HPDE6-E6E7 (cell line): ENCODE measurements around the gene VWCE.

Source experiments
- DNase-seq: peaks from one replicate; pipeline ENCODE4 v3.0.0; 2011; ENCODE audit warnings: missing footprints; ENCODE audit errors: extremely low spot score

VWCE gene

DNA sequence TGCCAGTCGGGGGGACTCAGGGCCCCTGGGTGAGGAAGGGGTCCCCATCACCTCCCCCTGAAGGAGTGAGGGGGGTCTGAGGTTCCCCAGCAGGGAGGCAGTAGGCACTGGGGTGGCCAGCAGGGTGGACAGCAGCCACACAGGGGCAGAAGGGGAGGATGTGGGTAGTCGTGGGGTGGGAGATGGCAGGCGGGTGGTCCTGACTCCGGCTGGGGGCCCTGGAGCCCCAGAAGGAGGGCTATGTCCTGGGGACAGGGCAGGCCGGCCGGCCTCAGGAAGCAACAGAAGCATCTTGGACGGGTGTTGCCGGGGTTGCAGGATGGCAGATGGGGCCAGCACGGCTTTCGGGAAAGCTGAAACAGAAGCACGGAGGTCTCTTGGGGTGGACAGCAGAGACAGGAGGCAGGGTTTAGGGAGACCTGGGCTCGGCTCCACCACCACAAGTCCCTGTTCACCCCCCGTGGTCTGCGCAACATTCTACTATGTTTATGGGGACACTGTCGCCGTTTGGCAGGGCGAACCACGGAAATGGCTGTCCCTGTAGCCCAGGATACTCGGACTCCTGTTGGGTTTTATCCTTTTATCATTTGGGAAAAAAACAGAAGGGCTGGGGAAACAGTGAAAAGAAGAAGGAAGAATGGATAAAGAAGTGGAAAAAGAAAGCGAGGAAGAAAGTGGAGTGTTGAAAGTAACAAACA lies 14.1 kb downstream of the VWCE start:
- DNase-seq: no peak

DNA sequence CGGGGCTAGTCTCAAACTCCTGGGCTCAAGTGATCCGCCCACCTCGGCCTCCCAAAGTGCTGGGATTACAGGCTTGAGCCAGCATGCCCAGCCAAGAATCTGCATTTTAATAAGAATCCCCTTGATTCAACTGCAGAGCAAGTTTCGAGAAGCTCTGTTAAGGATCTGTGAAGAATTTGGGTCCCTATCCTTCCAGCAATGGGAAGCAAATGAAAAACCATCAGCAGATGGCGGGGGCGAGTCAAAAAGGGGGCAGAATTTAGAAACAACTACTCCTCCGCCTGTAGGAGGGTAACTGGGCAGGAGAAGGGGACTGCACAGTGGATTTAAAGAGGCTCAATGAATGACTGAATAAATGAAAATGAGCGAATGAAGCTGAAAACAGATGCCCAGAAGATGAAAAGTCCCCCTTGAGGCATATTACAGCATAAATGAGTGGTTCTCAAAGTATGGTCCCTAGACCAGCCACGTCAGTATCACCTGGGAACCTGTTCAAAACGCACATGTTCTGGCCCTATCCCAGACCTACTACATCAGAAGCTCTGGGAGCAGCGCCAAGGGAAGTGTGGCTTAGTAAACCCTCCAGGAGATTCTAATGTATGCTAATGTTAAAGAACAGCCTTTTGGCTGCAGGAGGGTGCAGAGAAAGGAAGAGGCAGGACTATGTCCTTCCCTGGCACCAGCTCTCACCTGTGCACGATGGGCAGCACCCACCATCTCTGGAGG lies 15.0 kb downstream of the VWCE start:
- DNase-seq: peak; percentile 41

DNA sequence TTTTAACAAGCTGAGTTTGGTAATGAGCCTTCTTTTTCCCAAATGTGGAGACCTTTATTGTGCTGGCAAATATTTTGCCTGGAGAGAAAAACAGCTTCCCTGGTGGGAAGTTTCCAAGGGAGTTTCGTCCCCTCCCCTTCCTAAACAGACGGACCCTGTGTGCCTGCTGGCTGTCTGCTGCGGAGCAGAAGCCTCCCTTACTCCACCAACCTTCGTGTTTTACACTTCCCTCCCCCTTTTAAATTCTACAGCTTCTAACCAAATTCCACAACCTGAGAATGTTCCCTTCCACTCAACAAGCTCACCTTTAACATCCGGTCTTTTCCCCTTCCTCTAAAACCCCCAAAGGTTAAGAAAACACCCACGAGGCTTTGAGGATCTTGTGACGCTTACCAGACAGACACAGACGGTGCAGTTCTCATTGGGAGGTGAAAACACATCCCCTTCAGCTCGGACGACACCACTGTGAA lies 17.1 kb downstream of the VWCE start:
- no peak for DNase-seq

DNA sequence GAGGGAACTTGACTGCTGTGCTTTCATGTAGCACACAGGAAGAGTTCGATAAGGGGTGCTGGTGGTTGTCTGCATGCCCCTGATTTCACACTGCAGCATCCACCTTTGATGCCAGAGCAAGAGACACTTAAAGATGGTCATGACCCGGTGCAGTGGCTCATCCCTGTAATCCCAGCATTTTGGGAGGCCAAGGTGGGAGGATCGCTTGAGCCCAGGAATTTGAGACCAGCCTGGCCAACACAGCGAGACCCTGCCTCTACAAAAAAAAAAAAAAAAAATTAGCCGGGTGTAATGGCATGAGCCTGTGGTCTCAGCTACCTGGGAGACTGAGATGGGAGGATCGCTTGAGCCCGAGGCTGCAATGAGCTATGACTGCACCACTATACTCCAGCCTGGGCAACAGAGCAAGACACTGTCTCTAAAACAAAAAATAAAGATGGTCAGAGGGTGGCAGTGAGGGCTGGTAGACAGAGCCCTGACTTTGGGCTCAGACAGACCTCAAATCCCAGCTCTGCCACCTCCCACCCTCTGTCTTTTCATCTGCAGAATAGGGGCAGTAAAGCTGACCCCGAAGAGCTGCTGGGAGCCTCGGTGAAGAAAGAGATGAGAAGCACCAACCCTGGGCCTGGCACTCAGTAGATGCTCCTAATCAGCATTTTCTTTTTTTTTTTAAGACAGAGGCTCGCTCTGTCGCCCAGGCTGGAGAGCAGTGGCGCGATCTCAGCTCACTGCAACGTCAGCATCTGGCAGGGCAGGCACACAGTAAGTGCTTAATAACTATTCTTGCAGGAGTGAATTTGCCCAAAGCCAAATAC lies 17.7 kb downstream of the VWCE start:
- DNase-seq: no peak

DNA sequence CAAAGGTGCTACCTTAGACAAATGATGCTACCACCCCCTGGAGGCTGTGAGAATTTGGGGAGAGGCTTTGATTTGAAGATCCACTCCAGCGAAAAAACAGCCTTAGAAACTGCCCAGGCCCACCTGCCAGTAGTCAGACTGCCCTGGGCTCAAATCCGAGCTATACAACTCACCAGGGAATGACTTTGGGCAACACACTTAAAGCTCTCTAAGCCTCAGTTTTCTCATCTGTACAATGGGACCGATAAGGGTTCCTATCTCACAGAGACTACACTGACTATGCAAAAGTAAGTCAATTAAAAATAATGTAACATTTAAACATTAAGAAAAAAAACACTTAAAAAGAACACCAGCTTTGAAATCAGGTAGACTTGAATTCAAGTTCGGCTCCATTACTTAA lies 19.9 kb downstream of the VWCE start:
- DNase-seq: no peak

DNA sequence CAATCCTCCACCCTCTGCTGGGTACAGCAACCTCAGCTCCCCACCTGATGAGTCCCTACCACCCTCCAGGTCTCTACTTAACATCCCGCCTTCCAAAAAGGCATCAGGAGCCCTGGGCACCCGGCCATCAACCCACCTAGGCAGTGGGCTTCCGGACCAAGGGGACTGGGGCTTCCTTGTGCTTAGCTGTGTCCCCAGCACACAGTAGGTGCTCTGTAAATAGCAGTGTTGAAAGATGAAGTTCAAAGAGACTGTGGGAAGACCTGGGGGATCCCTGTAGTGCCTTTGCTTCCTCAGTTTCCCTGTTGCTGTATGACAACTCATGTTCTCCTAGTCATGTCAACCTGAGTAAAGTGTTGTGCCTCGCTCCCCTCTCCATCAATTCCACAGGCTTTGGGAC lies 21.0 kb downstream of the VWCE start:
- DNase-seq: no peak

DNA sequence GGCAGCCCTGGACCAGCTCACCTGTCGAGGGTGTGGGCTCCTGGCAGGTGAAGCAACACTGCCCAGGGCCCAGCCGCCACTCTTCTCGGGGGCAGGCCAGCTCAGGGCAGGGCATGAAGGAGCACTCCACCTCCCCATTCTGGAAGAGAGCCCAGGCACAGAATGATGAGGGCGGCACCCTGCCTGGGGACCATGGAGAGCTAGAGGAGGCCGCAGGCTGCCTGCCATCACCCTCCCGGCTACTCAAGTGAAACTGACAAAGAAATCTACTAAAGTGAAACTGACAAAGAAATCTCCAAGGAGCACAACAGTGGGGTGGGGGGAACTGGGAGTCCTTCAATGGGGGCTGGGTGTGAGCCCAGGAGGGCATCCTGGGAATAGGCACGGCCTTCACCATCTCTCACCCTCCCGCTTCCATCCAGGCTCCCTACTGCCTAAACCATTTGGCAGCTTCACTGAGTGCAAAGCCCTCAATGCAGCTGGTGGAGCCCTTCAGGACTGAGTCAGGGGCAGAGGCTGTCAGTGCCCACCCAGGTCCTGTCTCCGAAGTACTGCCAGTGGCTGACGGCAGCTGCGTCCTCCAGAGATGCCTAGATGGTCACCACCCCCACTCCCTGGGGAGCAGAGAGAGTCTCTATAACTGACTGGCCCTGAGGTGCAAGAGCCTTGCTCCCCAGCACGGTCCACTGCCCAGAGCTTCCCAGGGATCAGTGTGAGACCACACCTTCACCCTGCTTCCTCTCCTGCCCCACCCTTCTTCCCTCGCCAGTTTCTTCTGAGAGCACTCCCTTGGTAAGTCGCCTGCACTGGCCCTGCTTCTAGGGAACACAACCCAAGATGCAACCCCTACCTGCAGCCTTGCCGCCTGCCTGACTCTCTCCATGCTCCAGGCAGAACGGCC lies 21.7 kb downstream of the VWCE start:
- DNase-seq: peak; percentile 49

DNA sequence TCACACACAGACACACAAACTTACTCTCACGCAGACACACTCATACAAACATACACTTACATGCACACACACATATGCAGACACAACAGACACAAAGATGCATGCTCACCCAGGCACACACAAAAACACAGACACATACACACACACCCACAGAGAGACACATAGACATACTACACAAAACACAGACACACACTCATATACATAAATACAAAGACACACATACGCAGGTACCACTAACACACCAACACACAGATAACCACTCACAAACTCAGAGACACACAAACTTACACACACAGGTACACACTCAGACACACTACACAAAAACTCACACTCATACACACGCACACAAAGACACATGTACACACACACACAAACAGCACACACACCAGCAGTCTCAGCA lies 22.4 kb downstream of the VWCE start:
- no peak for DNase-seq

DNA sequence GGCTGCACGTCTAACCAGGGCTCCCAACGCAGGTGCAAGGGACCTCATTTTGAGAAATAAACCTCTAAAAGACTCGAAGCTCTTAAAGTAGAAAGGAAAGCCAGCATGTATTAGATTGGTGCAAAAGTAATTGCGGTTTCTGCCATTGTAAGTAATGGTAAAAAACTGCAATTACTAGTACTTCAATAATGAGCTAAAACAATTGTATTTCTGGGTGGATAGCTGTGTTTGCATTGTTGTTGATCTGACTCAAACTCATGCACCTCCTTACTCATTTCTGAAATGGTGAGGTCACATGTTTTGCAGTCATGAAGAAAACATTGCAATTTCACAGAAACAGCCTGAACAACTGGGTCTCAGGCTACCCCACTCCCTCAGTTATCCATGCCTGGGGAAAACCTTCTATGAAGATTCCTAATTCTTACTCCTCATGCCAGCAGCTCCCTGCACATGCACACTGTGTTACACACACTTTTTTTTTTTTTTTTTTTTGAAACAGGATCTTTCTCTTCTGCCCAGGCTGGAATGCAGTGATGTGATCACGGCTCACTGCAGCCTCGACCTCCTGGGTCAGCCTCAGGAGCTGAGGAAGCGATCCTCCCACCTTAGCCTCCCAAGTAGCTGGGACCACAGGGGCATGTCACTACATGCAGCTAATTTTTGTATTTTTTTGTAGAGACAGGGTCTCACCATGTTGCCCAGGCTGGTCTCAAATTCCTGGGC lies 24.6 kb downstream of the VWCE start:
- peak; percentile 52 for DNase-seq

DNA sequence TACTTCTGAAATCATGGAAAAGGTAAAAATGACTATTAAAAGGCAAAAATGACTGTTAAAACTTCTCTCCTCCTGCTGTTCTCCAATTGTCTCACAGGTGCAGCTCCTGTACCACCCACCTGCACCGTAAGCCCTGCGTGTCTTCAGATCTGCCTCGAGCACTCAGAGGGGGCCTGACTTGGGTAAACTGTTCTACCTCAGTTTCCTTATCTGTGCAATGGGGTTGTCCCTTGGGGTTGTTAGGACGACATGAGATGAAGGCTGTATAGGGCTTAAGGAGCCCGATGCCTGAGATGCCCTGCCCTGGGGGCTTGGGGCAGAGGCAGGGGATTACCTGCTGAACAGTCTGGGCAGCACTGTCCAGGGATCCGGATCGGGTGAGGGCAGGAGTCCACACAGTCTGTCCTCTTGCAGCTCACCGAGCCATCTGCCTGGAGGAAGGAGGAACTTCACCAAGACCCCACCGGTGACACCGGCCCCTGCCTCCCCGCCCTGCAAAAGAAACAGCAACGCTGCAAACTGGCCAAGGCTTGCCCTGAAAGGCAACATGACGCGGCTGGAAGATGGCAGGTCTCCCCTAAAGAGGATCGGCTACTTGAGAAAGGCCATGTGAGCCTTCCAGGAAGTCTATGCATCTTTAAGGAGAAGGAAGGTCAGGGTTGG lies 26.4 kb downstream of the VWCE start:
- no peak for DNase-seq

DNA sequence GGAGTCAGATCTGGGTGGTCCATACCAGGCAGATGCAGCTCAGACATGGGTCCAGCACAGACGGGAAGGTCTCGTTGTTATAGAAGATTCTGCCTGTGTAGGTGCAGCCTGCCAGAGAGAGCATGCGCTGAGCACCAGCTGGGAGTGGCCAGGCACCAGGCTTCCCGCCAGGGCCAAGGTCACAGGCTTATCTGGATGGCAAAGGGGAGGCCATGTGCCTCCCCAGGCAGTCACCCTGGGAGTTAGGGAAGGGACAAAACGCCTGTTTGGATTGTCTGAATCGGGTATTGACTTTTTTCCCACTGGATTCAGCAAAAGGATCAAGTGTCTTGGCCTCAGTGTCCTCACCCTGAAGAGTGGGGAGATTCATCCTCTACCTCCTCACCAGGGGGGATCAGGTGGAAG lies 27.7 kb downstream of the VWCE start:
- DNase-seq: no peak

DNA sequence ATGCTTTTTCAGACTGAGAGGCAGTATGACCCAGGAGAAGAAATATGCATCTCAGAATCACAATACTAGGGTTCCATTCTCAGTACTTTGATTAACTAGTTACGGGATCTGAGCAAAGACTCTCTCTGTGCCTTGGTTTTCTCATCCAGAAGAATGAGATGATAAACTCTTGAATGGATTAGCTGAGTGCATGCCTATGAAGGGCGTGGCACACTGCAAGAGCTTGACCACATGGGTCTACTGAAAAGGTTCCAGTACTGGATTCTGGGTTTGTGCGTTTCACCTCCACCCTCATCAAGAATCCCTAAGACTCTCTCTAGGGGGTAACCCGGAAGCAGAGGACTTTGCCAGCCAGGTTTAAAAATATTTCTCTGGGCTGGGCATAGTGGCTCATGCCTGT lies 28.5 kb downstream of the VWCE start:
- no peak for DNase-seq

DNA sequence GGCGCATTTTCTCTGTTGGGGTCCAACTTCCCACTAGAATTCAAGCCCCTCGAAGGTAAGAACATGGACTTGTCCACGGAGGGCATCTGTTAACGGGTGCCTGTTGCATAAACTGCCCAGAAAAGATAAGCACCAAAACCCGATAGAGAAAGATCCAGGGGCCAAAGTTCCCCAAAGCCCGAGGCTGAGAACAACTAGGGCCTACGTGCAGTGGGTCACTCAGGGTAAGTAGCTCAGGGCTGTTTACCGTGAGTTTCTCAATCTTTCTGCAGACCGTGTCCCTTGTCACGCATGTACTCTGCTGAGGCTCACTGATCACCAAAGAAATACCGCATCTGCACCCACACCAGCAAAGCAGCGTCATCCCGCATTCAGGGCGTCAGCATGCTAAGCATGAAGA lies 29.8 kb downstream of the VWCE start:
- DNase-seq: no peak

DNA sequence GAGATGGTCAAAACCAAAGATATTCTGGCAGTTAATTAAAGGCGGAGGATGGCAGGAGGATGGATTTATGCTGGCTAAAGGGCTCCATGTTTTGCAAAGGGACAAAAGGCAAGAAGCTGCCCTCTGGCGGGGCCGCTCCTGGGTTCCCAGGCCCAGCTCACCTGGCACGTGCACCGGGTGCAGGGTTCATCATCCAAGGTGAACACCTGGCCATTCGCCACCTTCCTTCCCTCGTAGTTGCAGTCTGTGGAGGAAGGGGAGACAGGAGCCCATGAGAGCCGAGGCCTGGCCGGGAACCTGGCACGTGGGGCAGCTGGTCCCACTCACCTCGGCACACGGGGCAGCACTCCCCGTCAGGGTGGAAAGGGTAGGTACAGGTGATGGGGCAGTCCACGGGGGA lies 30.3 kb downstream of the VWCE start:
- no peak for DNase-seq

DNA sequence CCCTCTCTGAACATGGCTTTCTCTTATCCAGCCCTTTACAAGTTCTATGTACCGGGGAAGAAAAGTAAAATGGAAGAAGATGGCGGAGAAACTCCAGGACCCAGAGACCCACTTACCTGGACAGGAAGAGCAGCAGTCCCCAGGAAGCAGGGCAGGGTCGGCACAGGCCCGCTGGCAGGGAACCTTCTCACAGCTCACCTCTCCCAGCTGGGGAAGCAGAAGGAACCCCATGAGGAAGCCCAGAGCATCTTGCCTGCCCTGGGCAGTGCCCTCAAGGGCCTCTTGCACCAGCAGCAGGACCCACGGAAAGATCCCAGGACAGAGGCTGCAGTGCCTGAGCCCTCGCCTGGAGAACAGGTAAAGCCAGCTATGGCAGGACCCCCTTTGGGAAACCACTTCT lies 30.7 kb downstream of the VWCE start:
- DNase-seq: no peak

DNA sequence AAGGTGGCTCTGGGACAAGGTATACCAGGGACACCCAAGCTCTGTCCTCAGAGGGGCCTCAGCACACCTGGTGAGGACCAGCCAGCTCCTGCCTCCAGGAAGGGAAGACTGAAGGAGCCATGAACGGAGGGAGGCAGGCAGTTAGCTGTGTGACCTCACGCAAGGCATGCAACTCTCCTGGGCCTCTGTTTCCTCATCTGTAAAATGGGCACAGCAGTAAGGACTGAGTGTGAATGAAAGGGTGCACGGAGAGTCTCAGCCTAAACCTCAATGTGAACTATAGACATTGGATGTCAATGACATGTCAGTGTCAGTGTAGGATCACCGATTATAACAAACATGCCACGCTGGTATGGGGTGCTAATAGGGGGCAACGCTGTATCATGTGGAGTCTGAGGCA lies 35.8 kb downstream of the VWCE start:
- no peak for DNase-seq

DNA sequence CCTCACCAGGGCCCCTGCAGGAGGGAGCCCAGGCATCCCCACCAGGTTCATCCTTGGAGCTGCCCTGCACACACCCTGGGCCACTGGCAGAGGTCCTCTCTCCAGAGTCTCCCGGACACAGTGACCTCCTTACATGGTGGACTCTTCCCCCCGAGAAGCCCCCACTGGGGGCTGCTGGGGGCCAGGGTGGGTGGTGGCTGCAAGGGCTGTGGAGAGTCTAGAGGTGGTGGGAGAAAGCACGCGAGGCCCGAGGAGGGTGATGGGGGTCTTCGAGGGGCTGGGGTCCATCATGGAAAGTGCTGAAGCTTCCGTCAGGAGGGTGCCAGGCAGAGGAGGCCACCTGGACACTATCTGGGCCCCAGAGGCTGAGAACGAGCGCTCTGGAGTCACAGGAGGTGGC lies 36.6 kb downstream of the VWCE start:
- no peak for DNase-seq

DNA sequence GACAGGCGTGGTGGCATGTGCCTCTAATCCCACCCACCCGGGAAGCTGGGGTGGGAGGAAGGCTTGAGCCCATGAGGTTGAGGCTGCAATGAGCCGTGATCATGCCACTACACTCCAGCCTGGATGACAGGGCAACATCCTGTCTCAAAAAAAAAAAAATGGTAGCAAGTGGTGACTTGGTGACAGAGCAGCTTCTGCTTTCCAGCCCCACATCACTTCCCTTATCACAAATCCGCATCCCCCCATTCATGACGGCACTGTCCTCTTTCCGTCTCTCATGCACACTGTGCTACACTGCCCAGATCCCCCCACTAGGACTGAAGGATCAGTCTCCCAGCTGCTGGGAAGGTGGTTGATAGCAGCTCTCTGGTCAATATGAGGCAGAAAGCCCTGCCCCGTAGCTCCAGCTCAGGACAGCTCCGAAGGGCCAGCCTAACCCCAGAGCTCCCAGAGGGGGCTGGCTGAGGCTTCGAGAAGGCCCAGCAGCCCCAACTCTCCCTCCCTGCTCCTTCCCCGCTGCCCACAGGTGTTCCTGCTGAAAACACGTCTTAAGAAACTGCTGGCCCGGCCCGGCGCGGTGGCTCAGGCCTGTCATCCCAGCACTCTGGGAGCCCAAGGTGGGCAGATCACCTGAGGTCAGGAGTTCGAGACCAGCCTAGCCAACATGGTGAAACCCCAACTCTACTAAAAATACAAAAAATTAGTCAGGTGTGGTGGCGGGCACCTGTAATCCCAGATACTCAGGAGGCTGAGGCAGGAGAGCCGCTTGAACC lies 38.2 kb downstream of the VWCE start:
- no peak for DNase-seq

DNA sequence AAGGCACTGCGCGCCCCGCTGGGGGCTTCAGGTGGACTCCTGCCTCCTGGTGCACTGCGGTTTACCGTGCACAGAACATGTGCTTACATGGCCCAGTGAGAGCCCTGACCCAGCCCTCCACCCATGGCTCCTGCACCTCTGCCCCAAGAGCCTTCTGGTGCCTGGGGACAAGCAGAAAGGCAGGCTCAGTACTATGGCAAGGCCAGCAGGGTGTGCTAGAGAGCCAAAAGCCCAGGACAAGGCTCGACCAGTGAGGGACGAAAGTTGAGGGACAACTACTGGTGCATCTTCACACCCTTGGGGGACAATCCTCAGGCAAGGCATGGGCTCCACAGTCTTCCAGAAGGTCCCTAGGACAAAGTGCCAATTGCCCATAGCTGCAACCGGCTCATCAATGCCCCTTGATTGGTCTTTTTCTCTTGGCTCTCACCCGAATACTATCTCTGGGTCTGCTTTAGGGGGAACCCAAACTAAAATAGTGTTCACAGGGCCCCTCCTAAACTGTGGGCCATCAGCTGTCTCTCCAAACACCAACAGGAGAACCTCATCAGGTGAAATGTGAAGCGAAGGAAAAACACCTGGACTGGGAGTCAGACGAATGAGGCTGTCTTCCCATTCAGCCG lies 40.6 kb downstream of the VWCE start:
- peak; percentile 76 for DNase-seq
